ENCODE data around the gene HTR4. TPM values are rescaled to one million over a fixed set of nuclear protein-coding genes. Genes with fewer than 3 reads are reported as not detected.
"Not testable (repeated sequence)": the region's sequence is repeated elsewhere in the genome, so short reads cannot be mapped to it uniquely, and the experiment has no call there.

Gene HTR4
- total and polyA plus RNA-seq, 9 donors: 0.07 to 0.32 (median 0.11) TPM; not detected in 4

- intact Hi-C loops (cut with DNase I): no loop called here
- Histone ChIP-seq H3K27me3 (no peaks in the 10 kb centered on the region), H3K27ac (no peak overlapping the region), H3K36me3 (no peaks in the 10 kb centered on the region), H3K9me3 (no peaks in the 10 kb centered on the region), H3K4me3 (no peak overlapping the region), H3K4me1 (ENCODE audit: insufficient read depth) (no peaks in the 10 kb centered on the region)
- no peak for DNase-seq
- TF ChIP-seq POLR2A (IDR thresholded peaks at IDR 0.05) (no peak), EP300 (IDR thresholded peaks at IDR 0.05) (no peak)
- TF ChIP-seq, protein P1, sequence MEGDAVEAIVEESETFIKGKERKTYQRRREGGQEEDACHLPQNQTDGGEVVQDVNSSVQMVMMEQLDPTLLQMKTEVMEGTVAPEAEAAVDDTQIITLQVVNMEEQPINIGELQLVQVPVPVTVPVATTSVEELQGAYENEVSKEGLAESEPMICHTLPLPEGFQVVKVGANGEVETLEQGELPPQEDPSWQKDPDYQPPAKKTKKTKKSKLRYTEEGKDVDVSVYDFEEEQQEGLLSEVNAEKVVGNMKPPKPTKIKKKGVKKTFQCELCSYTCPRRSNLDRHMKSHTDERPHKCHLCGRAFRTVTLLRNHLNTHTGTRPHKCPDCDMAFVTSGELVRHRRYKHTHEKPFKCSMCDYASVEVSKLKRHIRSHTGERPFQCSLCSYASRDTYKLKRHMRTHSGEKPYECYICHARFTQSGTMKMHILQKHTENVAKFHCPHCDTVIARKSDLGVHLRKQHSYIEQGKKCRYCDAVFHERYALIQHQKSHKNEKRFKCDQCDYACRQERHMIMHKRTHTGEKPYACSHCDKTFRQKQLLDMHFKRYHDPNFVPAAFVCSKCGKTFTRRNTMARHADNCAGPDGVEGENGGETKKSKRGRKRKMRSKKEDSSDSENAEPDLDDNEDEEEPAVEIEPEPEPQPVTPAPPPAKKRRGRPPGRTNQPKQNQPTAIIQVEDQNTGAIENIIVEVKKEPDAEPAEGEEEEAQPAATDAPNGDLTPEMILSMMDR (IDR thresholded peaks at IDR 0.05): no peak
- WGBS, 3 donors: 62 to 68% (median 67%) methylated on average over 1 of the region's 1 CpG
Measured at GRCh38 chr5:148535190-148535589, 119.1 kb downstream of the HTR4 start.

GRCh38 chr5:148532969-148533670 is 121.2 kb downstream of the HTR4 start:
- DNase-seq: no peak
- H3K9me3 ChIP-seq: no peaks in the 10 kb centered on the region
- H3K36me3 ChIP-seq: no peaks in the 10 kb centered on the region
- H3K4me1 ChIP-seq (ENCODE audit: insufficient read depth): no peaks in the 10 kb centered on the region
- WGBS, 3 donors: 59 to 71% (median 66%) methylated on average over 5 of the region's 5 CpGs
- TF ChIP-seq POLR2A (IDR thresholded peaks at IDR 0.05) (no peak), EP300 (IDR thresholded peaks at IDR 0.05) (no peak)
- TF ChIP-seq, protein P1 (IDR thresholded peaks at IDR 0.05): no peak
- no peak overlapping the region for H3K27ac ChIP-seq
- no peaks in the 10 kb centered on the region for H3K27me3 ChIP-seq
- no peak overlapping the region for H3K4me3 ChIP-seq
- intact Hi-C loops (cut with DNase I): no loop called here

DNA sequence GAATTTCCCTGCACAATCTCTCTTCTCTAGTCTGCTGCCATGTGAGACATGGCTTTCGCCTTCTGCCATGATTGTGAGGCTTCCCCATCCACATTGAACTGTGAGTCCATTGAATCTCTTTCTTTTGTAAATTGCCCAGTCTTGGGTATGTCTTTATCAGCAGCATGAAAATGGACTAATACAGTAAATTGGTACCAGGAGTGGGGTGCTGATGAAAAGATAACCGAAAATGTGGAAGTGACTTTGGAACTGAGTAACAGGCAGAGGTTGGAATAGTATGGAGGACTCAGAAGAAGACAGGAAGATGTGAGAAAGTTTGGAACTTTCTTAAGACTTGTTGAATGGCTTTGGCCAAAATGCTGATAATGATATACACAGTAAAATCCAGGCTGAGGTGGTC is 124.9 kb downstream of the HTR4 start:
- intact Hi-C loops (cut with DNase I); DNase-seq; H3K27ac ChIP-seq; H3K27me3 ChIP-seq; H3K36me3 ChIP-seq; H3K4me3 ChIP-seq; H3K9me3 ChIP-seq; H3K4me1 ChIP-seq (ENCODE audit: insufficient read depth): not testable (repeated sequence)
- WGBS, 3 donors: 92 to 95% (median 92%) methylated on average over 2 of the region's 2 CpGs

- H3K27ac ChIP-seq: no peak overlapping the region
- TF ChIP-seq, protein P1 (IDR thresholded peaks at IDR 0.05): no peak
- TF ChIP-seq POLR2A (IDR thresholded peaks at IDR 0.05) (no peak), EP300 (IDR thresholded peaks at IDR 0.05) (no peak)
- H3K4me1 ChIP-seq (ENCODE audit: insufficient read depth): no peaks in the 10 kb centered on the region
- no peaks in the 10 kb centered on the region for H3K9me3 ChIP-seq
- no peak for DNase-seq
- no peak overlapping the region for H3K4me3 ChIP-seq
- intact Hi-C loops (cut with DNase I): no loop called here
- no peaks in the 10 kb centered on the region for H3K27me3 ChIP-seq
- no peaks in the 10 kb centered on the region for H3K36me3 ChIP-seq
- WGBS, 3 donors: 69 to 81% (median 81%) methylated on average over 5 of the region's 5 CpGs
Measured at GRCh38 chr5:148524721-148525120, 129.6 kb downstream of the HTR4 start.

GRCh38 chr5:148523139-148523538 is 131.2 kb downstream of the HTR4 start:
- Histone ChIP-seq H3K4me1 (ENCODE audit: insufficient read depth) (no peaks in the 10 kb centered on the region), H3K9me3 (no peaks in the 10 kb centered on the region), H3K27me3 (no peaks in the 10 kb centered on the region), H3K27ac (no peak overlapping the region), H3K36me3 (no peaks in the 10 kb centered on the region), H3K4me3 (no peak overlapping the region)
- WGBS, 3 donors: 53 to 69% (median 56%) methylated on average over 5 of the region's 5 CpGs
- DNase-seq: no peak
- intact Hi-C loops (cut with DNase I): no loop called here
- TF ChIP-seq EP300 (IDR thresholded peaks at IDR 0.05) (no peak), POLR2A (IDR thresholded peaks at IDR 0.05) (no peak)
- TF ChIP-seq, protein P1 (IDR thresholded peaks at IDR 0.05): no peak
